K562 (cell line): ENCODE results near the gene CMSS1. TPM values are rescaled to one million over a fixed set of nuclear protein-coding genes. Genes with fewer than 3 reads are reported as not detected.

ENCODE experiments used
- BRD9 ChIP-seq: fragments of 450-650 bp; IDR thresholded peaks from 2 replicates; pipeline ENCODE4 v1.6.1; 2018; ENCODE audit warnings: low read depth; ENCODE audit not compliant: partially characterized antibody
- CBFA2T2 ChIP-seq: fragments of 450-650 bp; conservative IDR thresholded peaks from 2 replicates; pipeline ENCODE4 v1.6.1; 2017; ENCODE audit warnings: mild to moderate bottlenecking
- DPF2 ChIP-seq: fragments of 450-650 bp; IDR thresholded peaks from 2 replicates; pipeline ENCODE4 v1.6.1; 2016
- EP300 ChIP-seq: IDR thresholded peaks from 2 replicates; pipeline ENCODE4 v1.6.1; 2012; ENCODE audit warnings: low read length, improper control_type of control experiment
- ETV6 ChIP-seq, 3 experiments: fragments of 150-350 bp in 1 of 3; sonication (generic) in 1 of 3; formaldehyde crosslinking in 1 of 3; IDR thresholded peaks; 2 replicates each; pipeline versions ENCODE4 v1.6.1 to v1.8.0; 2014 to 2022; ENCODE audit warnings: borderline replicate concordance in 2 of 3, low read depth in 2 of 3, antibody characterized with exemption in 1 of 3, low read length in 1 of 3, mild to moderate bottlenecking in 1 of 3, missing genetic modification reagents in 1 of 3
- FOXM1 ChIP-seq, 2 experiments: fragments of 450-650 bp in 1 of 2; sonication (generic) in 1 of 2; formaldehyde crosslinking in 1 of 2; IDR thresholded peaks; 2 replicates each; pipeline versions ENCODE4 v1.6.1 to v1.9.0; 2017 to 2022; ENCODE audit warnings: low read depth in 2 of 2, mild to moderate bottlenecking in 2 of 2, missing genetic modification reagents in 1 of 2, moderate library complexity in 1 of 2
- HDAC2 ChIP-seq: fragments of 450-650 bp; IDR thresholded peaks from 2 replicates; pipeline ENCODE4 v1.6.1; 2016; ENCODE audit warnings: mild to moderate bottlenecking
- MTA1 ChIP-seq: fragments of 450-650 bp; IDR thresholded peaks from 2 replicates; pipeline ENCODE4 v1.6.1; 2017; ENCODE audit warnings: borderline replicate concordance
- PHF20 ChIP-seq: fragments of 450-650 bp; IDR thresholded peaks from 2 replicates; pipeline ENCODE4 v1.6.1; 2018; ENCODE audit not compliant: partially characterized antibody
- RHOXF2B ChIP-seq: fragments of 250-450 bp; sonication (Bioruptor Pico); conservative IDR thresholded peaks from 2 replicates; pipeline ENCODE4 v1.5.1; 2021
- SREBF1 ChIP-seq: fragments of 150-350 bp; IDR thresholded peaks from 2 replicates; pipeline ENCODE4 v1.6.1; 2014; ENCODE audit warnings: antibody characterized with exemption, low read depth, low read length, borderline replicate concordance
- TEAD4 ChIP-seq, 2 experiments: sonication (generic) in 1 of 2; formaldehyde crosslinking in 1 of 2; IDR thresholded peaks; 2 replicates each; pipeline versions ENCODE4 v1.6.1 to v1.8.0; 2012 to 2022; ENCODE audit warnings: borderline replicate concordance in 1 of 2, inconsistent platforms in 1 of 2, low read length in 1 of 2, mild to moderate bottlenecking in 1 of 2, missing genetic modification reagents in 1 of 2
- TRIM28 ChIP-seq: fragments of 450-650 bp; IDR thresholded peaks from 2 replicates; pipeline ENCODE4 v1.6.1; 2017
- XRCC3 ChIP-seq: fragments of 450-650 bp; IDR thresholded peaks from 2 replicates; pipeline ENCODE4 v1.6.1; 2017; ENCODE audit warnings: mild to moderate bottlenecking, moderate library complexity
- ZBTB17 ChIP-seq: fragments of 450-650 bp; formaldehyde crosslinking; IDR thresholded peaks from 2 replicates; pipeline ENCODE4 v1.4.0; 2020; ENCODE audit warnings: mild to moderate bottlenecking
- ZEB2 ChIP-seq: fragments of 450-650 bp; IDR thresholded peaks from 2 replicates; pipeline ENCODE4 v1.6.1; 2016
- ZNF644 ChIP-seq: fragments of 200-800 bp; sonication (Bioruptor generic); IDR thresholded peaks from 2 replicates; pipeline ENCODE4 v1.6.1; 2016; ENCODE audit warnings: low read depth, missing genetic modification characterization, missing compliant biosample characterization
- ZNF77 ChIP-seq: fragments of 250-450 bp; sonication (Bioruptor Pico); IDR thresholded peaks from 2 replicates; pipeline ENCODE4 v1.5.0; 2020
- polyA plus RNA-seq, 8 experiments: library from polyadenylated mRNA; depleted of rRNA in 4 of 8; stranded (reverse) in 5 of 8; unstranded in 3 of 8; fragments of >200 nt; fragmentation: Nextera tagmentation in 2 of 8; fragmentation: Illumina TruSeq in 1 of 8; extraction: Ambion mirVana in 2 of 8; extraction: Trizol in 1 of 8; gene quantifications; 2 replicates each; pipeline versions ENCODE4 v1.2.1 to v1.2.3, GENCODE V29; 2011 to 2014; ENCODE audit warnings: inconsistent platforms in 1 of 8, missing spikeins in 1 of 8
- total RNA-seq, 7 experiments: library from RNA; depleted of rRNA in 6 of 7; stranded (reverse); fragments of >200 nt in 6 of 7; fragmentation: Illumina TruSeq in 2 of 7; extraction: Trizol in 2 of 7; gene quantifications; 2 replicates each; pipeline versions ENCODE4 v1.2.1 to v1.2.3, GENCODE V29; 2011 to 2021; ENCODE audit warnings: low replicate concordance in 1 of 7
- TF ChIP-seq, protein P1 (sequence below): fragments of 450-650 bp; formaldehyde crosslinking; IDR thresholded peaks from 2 replicates; pipeline ENCODE4 v1.4.0; 2020; ENCODE audit warnings: mild to moderate bottlenecking, moderate library complexity
- TF ChIP-seq, protein P2 (sequence below): fragments of 250-450 bp; sonication (Bioruptor Pico); IDR thresholded peaks from 2 replicates; pipeline ENCODE4 v1.5.0; 2021; ENCODE audit warnings: mild to moderate bottlenecking, borderline replicate concordance
- TF ChIP-seq, protein P3 (sequence below): fragments of 450-650 bp; IDR thresholded peaks from 2 replicates; pipeline ENCODE4 v1.6.1; 2016
- TF ChIP-seq, protein P4 (sequence below): fragments of 450-650 bp; formaldehyde crosslinking; IDR thresholded peaks from 2 replicates; pipeline ENCODE4 v1.4.0; 2020; ENCODE audit warnings: mild to moderate bottlenecking, mixed read lengths

Gene CMSS1
- total and polyA plus RNA-seq, 9 of the 15 experiments (the other 6 are each of a cell fraction or from before 2014, with no cell fraction given), result 46.9 to 109 (median 72.3) TPM

DNA sequence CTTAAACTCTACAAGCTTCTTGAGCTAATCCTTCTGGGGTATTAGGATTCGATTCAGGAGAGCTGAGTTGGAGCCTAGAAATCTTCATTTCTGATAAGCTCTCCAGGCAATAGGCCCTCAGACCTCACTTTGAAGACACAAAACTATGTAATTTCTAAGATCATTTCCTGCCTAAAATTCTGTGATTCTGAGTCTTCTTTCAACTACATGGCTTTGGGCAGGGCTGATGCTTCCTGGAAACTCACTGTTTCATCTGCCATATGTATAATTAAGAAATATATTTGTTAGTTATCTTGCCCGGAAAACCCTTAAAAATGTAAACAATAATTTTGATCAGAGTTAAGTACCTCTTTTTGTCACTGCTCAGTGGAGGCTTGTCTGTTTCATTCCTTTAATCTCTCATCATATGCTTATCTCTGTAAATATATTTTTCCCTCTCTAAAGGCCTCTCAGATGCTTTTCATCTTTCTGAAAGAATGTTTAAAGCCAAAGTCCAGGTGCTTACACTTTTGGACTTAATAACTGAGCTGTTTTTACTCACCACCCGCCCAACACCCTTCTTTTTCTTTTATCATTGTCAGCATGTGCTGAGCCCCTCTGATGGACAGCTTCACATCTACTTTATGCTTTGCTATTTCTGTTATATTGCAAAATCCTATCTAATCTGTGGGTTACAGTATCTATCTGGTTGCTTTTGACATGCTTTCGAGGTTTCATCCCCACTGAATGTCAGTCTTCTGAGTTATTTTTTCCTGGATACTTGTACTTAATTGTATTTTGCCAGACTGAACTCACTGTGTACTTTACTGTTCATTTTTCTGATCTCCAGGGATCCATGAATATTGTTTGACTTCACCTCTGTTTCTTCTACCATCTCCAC is 258.4 kb downstream of the CMSS1 start (continued):
- TF ChIP-seq, protein P1, sequence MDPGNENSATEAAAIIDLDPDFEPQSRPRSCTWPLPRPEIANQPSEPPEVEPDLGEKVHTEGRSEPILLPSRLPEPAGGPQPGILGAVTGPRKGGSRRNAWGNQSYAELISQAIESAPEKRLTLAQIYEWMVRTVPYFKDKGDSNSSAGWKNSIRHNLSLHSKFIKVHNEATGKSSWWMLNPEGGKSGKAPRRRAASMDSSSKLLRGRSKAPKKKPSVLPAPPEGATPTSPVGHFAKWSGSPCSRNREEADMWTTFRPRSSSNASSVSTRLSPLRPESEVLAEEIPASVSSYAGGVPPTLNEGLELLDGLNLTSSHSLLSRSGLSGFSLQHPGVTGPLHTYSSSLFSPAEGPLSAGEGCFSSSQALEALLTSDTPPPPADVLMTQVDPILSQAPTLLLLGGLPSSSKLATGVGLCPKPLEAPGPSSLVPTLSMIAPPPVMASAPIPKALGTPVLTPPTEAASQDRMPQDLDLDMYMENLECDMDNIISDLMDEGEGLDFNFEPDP, result no peak
- TF ChIP-seq XRCC3 (no peak), SREBF1 (no peak), MTA1 (no peak), FOXM1 (IDR thresholded peaks at IDR 0.05; ENCODE audit: low read depth) (no peak), FOXM1 (CRISPR knock-in tag; IDR thresholded peaks at IDR 0.05; ENCODE audit: low read depth) (no peak), CBFA2T2 (peak; percentile 63), ZEB2 (no peak), BRD9 (no peak), ZNF644 (tag) (no peak), ZBTB17 (no peak), EP300 (peak; percentile 34; the same call in 1 of the 2 replicates), TEAD4 (IDR thresholded peaks at IDR 0.05; ENCODE audit: low read length) (peak; percentile 70), TEAD4 (CRISPR knock-in tag; IDR thresholded peaks at IDR 0.05; ENCODE audit: borderline replicate concordance) (no peak), DPF2 (0 out of 2 replicates have a peak, but pooled peaks have one; percentile 37), ETV6 (IDR thresholded peaks at IDR 0.05; ENCODE audit: borderline replicate concordance in 1 of 2, low read depth in 2 of 2, low read length in 1 of 2) (no peak), ETV6 (CRISPR knock-in tag; IDR thresholded peaks at IDR 0.05; ENCODE audit: borderline replicate concordance) (no peak), ZNF77 (CRISPR knock-in tag) (no peak), RHOXF2B (CRISPR knock-in tag) (no peak), TRIM28 (no peak), PHF20 (no peak), HDAC2 (no peak)
- TF ChIP-seq, protein P2, sequence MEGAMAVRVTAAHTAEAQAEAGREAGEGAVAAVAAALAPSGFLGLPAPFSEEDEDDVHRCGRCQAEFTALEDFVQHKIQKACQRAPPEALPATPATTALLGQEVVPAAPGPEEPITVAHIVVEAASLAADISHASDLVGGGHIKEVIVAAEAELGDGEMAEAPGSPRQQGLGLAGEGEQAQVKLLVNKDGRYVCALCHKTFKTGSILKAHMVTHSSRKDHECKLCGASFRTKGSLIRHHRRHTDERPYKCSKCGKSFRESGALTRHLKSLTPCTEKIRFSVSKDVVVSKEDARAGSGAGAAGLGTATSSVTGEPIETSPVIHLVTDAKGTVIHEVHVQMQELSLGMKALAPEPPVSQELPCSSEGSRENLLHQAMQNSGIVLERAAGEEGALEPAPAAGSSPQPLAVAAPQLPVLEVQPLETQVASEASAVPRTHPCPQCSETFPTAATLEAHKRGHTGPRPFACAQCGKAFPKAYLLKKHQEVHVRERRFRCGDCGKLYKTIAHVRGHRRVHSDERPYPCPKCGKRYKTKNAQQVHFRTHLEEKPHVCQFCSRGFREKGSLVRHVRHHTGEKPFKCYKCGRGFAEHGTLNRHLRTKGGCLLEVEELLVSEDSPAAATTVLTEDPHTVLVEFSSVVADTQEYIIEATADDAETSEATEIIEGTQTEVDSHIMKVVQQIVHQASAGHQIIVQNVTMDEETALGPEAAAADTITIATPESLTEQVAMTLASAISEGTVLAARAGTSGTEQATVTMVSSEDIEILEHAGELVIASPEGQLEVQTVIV, result no peak
- TF ChIP-seq, protein P3, sequence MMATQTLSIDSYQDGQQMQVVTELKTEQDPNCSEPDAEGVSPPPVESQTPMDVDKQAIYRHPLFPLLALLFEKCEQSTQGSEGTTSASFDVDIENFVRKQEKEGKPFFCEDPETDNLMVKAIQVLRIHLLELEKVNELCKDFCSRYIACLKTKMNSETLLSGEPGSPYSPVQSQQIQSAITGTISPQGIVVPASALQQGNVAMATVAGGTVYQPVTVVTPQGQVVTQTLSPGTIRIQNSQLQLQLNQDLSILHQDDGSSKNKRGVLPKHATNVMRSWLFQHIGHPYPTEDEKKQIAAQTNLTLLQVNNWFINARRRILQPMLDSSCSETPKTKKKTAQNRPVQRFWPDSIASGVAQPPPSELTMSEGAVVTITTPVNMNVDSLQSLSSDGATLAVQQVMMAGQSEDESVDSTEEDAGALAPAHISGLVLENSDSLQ, result peak; percentile 80
- TF ChIP-seq, protein P4, sequence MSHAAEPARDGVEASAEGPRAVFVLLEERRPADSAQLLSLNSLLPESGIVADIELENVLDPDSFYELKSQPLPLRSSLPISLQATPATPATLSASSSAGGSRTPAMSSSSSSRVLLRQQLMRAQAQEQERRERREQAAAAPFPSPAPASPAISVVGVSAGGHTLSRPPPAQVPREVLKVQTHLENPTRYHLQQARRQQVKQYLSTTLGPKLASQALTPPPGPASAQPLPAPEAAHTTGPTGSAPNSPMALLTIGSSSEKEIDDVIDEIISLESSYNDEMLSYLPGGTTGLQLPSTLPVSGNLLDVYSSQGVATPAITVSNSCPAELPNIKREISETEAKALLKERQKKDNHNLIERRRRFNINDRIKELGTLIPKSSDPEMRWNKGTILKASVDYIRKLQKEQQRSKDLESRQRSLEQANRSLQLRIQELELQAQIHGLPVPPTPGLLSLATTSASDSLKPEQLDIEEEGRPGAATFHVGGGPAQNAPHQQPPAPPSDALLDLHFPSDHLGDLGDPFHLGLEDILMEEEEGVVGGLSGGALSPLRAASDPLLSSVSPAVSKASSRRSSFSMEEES (CRISPR knock-in tag), result no peak
